GM18519 (cell line): ENCODE data around the gene TSNAX.
"Not testable (repeated sequence)": the region's sequence is repeated elsewhere in the genome, so short reads cannot be mapped to it uniquely, and the experiment has no call there.

Experiments
- ATAC-seq: cut with Tn5 transposase; IDR thresholded peaks from one replicate; pipeline ENCODE4 v1.9.1; 2021; ENCODE audit warnings: mild to moderate bottlenecking, moderate library complexity; ENCODE audit not compliant: unreplicated experiment, low FRiP score

TSNAX gene

GRCh38 chr1:231528172-231529029 lies at the start of gene TSNAX:
TSS of gene TSNAX (plus strand) at chr1:231528669. CDS start at chr1:231528811, 142 bp downstream.
- peak; percentile 94 for ATAC-seq

- no peak for ATAC-seq
These were observed 49.7 kb upstream of the TSNAX start for GRCh38 chr1:231478811-231479210.

- no peak for ATAC-seq
These were observed 48.5 kb upstream of the TSNAX start for GRCh38 chr1:231480008-231480407.

GRCh38 chr1:231481289-231481688 lies 47.2 kb upstream of the TSNAX start:
- ATAC-seq = no peak

GRCh38 chr1:231485029-231485784 lies 43.3 kb upstream of the TSNAX start:
- ATAC-seq = no peak

- no peak for ATAC-seq
These were observed 41.5 kb upstream of the TSNAX start for GRCh38 chr1:231487019-231487418.

GRCh38 chr1:231487910-231488309 lies 40.6 kb upstream of the TSNAX start:
- ATAC-seq = no peak

GRCh38 chr1:231493421-231494185 lies 34.9 kb upstream of the TSNAX start:
- no peak for ATAC-seq

GRCh38 chr1:231494439-231495110 lies 33.9 kb upstream of the TSNAX start:
- no peak for ATAC-seq

GRCh38 chr1:231497629-231498152 lies 30.8 kb upstream of the TSNAX start:
- no peak for ATAC-seq

GRCh38 chr1:231499148-231499763 lies 29.2 kb upstream of the TSNAX start:
- no peak for ATAC-seq

GRCh38 chr1:231500666-231501065 lies 27.8 kb upstream of the TSNAX start:
- no peak for ATAC-seq

- ATAC-seq = not testable (repeated sequence)
These were observed 25.3 kb upstream of the TSNAX start for GRCh38 chr1:231503168-231503567.

GRCh38 chr1:231507476-231508355 lies 20.8 kb upstream of the TSNAX start:
- no peak for ATAC-seq

- no peak for ATAC-seq
These were observed 20.0 kb upstream of the TSNAX start for GRCh38 chr1:231508497-231508896.

GRCh38 chr1:231508941-231509340 lies 19.5 kb upstream of the TSNAX start:
- no peak for ATAC-seq

- peak; percentile 50 for ATAC-seq
These were observed 16.2 kb upstream of the TSNAX start for GRCh38 chr1:231512147-231512698.

- peak; percentile 64 for ATAC-seq
These were observed 12.7 kb upstream of the TSNAX start for GRCh38 chr1:231515748-231516147.
